Mucosa of descending colon (tissue), 3 donors: ENCODE data around the gene GSK3A. TPM values are rescaled to one million over a fixed set of nuclear protein-coding genes. Genes with fewer than 3 reads are reported as not detected.
A peak's percentile ranks its signal among the peaks of the same experiment; 100 is the strongest.
"Not testable (repeated sequence)": the region's sequence is repeated elsewhere in the genome, so short reads cannot be mapped to it uniquely, and the experiment has no call there.

Experiments used
- ATAC-seq: fragments of 200-7000 bp; cut with Tn5 transposase; one replicate; pipeline ENCODE4 v1.9.1; 2020; ENCODE audit warnings: mild to moderate bottlenecking, moderate library complexity
- DNase-seq, 3 donors: peaks; one replicate each; pipeline ENCODE4 v3.0.0-alpha.2; 2020
- H3K36me3 ChIP-seq: fragments of 200-600 bp; one replicate; pipeline ENCODE4 v1.8.0; 2021; ENCODE audit warnings: low read depth, mild to moderate bottlenecking
- H3K4me1 ChIP-seq: fragments of 200-600 bp; one replicate; pipeline ENCODE4 v1.8.0; 2021; ENCODE audit warnings: low read depth, mild to moderate bottlenecking
- H3K4me3 ChIP-seq: fragments of 200-600 bp; one replicate; pipeline ENCODE4 v1.8.0; 2021; ENCODE audit warnings: mild to moderate bottlenecking
- H3K9me3 ChIP-seq: fragments of 200-600 bp; one replicate; pipeline ENCODE4 v1.8.0; 2021; ENCODE audit warnings: mild to moderate bottlenecking
- CTCF ChIP-seq: fragments of 200-600 bp; IDR thresholded peaks from one replicate; pipeline ENCODE4 v1.8.0; 2022; ENCODE audit warnings: antibody characterized with exemption, mild to moderate bottlenecking
- intact Hi-C, 2 donors: fragments of 100-400 bp; cut with DNase I in 1 of 2; cut with micrococcal nuclease in 1 of 2; formaldehyde crosslinking; loops; one replicate each; pipeline versions ENCODE4 v1.11.0 to v1.11.1; 2022; cut with DNase I, micrococcal nuclease
- total RNA-seq, 3 donors: library from RNA; stranded (reverse); fragmentation: NEBNext Ultra II Directional in 2 of 3; extraction: Animal tissue kit (Norgen Biotek cat#: 25700) in 2 of 3; gene quantifications; one replicate each; pipeline versions ENCODE4 v1.2.1 to v1.2.4, GENCODE V29; 2021 to 2023
- donor health status: DM: no; HTN: no; CAD: no; lungs with moderate emphysema.
- donor health status: DM: no; HTN: no; CAD: no.
- donor health status: DM: no; HTN: yes; CAD: no.

The GSK3A gene
- total RNA-seq, 3 donors from 2014 or later = 41.8 to 52.0 (median 46.9) TPM

GRCh38 chr19:42268704-42269477, 26.5 kb upstream of the GSK3A start, which contains the start of gene CIC:
Gene CIC (plus strand): TSS chr19:42269252. CDS start chr19:42271784, 2,532 bp downstream.
- H3K36me3 ChIP-seq = peaks cover 8% of the 10 kb centered on the region
- peaks cover 26% of the 10 kb centered on the region for H3K4me1 ChIP-seq
- intact Hi-C loops = no loop called here
- ATAC-seq = peak; percentile 83
- peak within 1 kb of the TSS; percentile 40 for H3K4me3 ChIP-seq
- H3K9me3 ChIP-seq = no peaks in the 10 kb centered on the region
- peak; percentile 99 for DNase-seq
- TF ChIP-seq CTCF = no peak

DNA sequence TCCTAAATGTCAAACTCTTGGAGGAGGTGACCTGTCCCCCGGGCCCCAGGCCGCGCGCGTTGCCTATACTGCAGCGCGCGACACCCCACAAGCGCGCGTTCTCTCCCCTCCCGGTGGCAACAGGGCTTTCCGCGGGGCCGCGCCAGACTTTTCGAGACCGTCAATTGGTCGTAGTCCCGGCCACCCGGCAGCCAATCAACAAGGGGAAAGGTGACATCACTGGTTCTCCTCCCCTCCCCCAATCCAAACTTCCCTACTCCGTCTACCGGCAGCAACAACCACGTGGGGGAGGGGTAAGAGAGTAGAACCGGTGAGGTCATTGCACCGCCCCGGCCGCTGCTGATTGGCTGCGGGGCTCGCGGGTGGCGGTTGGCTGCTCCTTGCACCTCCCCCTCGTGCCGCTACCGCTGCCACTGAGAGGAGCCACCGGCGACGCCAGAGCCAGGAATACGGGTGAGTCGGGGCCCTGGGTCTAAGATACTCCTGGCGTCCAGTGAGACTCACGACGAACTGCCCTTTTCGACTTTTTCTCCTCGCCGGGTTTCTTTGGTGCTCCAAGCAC, 25.8 kb upstream of the GSK3A start:
- intact Hi-C loops = no loop called here

GRCh38 chr19:42267644-42268141, 25.3 kb upstream of the GSK3A start:
- ATAC-seq (no peak), DNase-seq (no peak)
- TF ChIP-seq CTCF = no peak
- intact Hi-C loops = no loop called here
- Histone ChIP-seq H3K4me1 (peaks cover 26% of the 10 kb centered on the region), H3K4me3 (peak overlapping the region; percentile 40), H3K36me3 (peaks cover 8% of the 10 kb centered on the region), H3K9me3 (no peaks in the 10 kb centered on the region)

More for the DNA sequence above, 25.8 kb upstream of the GSK3A start:
- H3K4me1 ChIP-seq = peaks cover 26% of the 10 kb centered on the region
- peak; percentile 82 for ATAC-seq
- H3K9me3 ChIP-seq = no peaks in the 10 kb centered on the region
- H3K4me3 ChIP-seq = peak overlapping the region; percentile 40
- TF ChIP-seq CTCF = no peak
- peak; percentile 97 to 100 (median 98) for DNase-seq
- H3K36me3 ChIP-seq = peaks cover 8% of the 10 kb centered on the region

- H3K9me3 ChIP-seq = not testable (repeated sequence)
These were observed 24.7 kb upstream of the GSK3A start for GRCh38 chr19:42266928-42267603.

GRCh38 chr19:42266105-42266504, 23.7 kb upstream of the GSK3A start:
- H3K4me3 ChIP-seq, H3K9me3 ChIP-seq, H3K36me3 ChIP-seq, intact Hi-C loops, DNase-seq, ATAC-seq: not testable (repeated sequence)
- H3K4me1 ChIP-seq = peaks cover 21% of the 10 kb centered on the region

More at GRCh38 chr19:42266928-42267603, 24.7 kb upstream of the GSK3A start:
- ATAC-seq, intact Hi-C loops, H3K36me3 ChIP-seq, H3K4me3 ChIP-seq: not testable (repeated sequence)
- DNase-seq = peak in 1 of 3 donors; percentile 28
- H3K4me1 ChIP-seq = peaks cover 26% of the 10 kb centered on the region

- intact Hi-C loops = no loop called here
- DNase-seq = no peak
- no peaks in the 10 kb centered on the region for H3K9me3 ChIP-seq
- no peaks in the 10 kb centered on the region for H3K36me3 ChIP-seq
- no peak overlapping the region for H3K4me3 ChIP-seq
- TF ChIP-seq CTCF = no peak
- no peaks in the 10 kb centered on the region for H3K4me1 ChIP-seq
- ATAC-seq = no peak
These were observed 19.4 kb upstream of the GSK3A start for GRCh38 chr19:42261763-42262162.

DNA sequence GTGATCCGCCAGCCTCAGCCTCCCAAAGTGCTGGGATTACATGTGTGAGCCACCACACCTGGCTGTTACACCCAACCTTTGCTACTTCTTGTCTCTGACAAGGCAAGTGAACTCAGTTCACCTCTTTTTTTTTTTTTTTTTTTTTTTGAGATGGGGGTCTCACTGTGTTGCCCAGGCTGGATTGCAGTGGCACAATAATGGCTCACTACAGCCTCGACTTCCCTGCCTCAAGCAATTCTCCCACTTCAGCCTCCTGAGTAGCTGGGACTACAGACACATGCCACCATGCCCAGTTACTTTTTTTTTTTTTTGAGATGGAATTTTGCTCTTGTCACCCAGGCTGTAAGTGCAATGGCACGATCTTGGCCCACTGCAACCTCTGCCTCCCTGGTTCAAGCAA, 15.4 kb upstream of the GSK3A start:
- H3K9me3 ChIP-seq, H3K36me3 ChIP-seq, DNase-seq, H3K4me1 ChIP-seq, H3K4me3 ChIP-seq, ATAC-seq, intact Hi-C loops: not testable (repeated sequence)
